ENCODE data around the gene CPN1.

The CPN1 gene

DNA sequence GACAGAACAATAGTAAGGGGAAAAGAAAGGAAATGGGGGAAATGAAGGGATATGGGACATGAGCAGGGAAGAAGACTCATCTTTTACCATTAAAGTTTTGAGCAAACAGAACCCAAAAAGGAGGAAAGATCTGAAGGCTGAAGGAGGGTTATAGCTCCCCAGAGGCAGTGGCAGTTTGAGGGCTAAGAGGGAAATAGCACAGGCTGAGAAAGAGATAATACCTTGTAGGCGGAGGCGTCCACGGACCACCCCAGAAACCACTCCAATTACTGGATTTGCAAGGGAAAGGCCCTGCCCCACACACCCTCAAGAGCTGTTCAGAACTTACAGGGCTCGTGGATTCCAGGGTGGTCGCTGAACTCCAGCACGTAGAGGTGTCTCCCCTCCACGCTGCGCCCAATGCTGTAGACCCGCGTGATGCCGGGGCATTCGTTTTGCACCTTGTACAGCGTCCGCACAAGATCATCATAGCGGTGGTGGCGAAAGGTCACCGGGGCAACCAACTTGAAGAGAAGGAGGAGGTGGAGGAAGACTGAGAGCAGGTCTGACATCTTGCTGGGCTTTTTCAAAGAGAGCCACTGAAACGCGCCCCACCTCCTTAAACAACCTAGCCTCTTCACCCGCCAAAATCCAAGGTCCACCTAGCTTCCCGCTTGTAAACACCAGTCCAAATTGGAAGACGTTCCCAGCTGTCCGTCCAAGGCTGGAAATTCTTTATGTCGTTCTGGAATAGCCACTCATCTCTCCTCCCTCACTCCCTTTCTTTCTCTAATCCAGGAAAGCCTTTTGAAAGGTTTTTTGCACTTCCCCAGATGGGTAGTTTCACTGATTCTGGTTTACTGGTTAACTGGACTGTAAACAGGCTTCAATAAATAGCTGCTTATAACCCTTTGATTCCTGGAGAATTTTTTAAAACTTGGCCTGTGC lies at the start of gene CPN1:
Gene CPN1 (minus strand): TSS at position 795 of the 927 bp plus-strand sequence. CDS start 244 bp downstream, at position 551.
- TF ChIP-seq YY1 (IDR thresholded peaks at IDR 0.05; ENCODE audit: low read depth) (no peak), ZBTB7A (IDR thresholded peaks at IDR 0.05; ENCODE audit: low read depth) (no peak), TCF12 (IDR thresholded peaks at IDR 0.05; ENCODE audit: low read depth) (no peak), EP300 (IDR thresholded peaks at IDR 0.05; ENCODE audit: borderline replicate concordance) (no peak), NFIC (IDR thresholded peaks at IDR 0.05) (no peak), RAD21 (IDR thresholded peaks at IDR 0.05; ENCODE audit: low read depth) (no peak), CEBPB (IDR thresholded peaks at IDR 0.05) (no peak)
- TF ChIP-seq, protein P1, sequence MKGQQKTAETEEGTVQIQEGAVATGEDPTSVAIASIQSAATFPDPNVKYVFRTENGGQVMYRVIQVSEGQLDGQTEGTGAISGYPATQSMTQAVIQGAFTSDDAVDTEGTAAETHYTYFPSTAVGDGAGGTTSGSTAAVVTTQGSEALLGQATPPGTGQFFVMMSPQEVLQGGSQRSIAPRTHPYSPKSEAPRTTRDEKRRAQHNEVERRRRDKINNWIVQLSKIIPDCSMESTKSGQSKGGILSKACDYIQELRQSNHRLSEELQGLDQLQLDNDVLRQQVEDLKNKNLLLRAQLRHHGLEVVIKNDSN (IDR thresholded peaks at IDR 0.05) = no peak

DNA sequence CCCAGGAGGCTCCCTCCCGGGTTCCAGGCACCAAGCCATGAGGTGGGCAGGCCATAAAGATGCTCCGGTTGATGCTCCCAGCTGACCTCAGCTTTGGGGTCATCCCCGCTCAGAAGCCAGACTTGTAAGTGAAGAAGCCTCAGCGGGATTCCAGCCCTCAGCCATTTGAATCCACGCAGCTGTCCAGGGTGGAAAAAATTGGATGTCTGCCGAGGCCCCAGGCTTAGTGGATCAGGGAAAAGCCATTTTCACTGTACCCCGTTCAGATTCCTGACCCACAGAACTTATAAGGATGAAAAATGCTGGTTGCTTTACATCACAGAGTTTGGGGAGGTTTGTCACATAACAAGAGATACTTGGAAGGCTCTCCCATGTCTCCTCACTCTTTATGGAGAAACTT lies 49.2 kb upstream of the CPN1 start:
- no peak for TF ChIP-seq NFIC (IDR thresholded peaks at IDR 0.05)
- TF ChIP-seq YY1 (IDR thresholded peaks at IDR 0.05; ENCODE audit: low read depth) = no peak
- TF ChIP-seq EGR1 (IDR thresholded peaks at IDR 0.05) = no peak
- TF ChIP-seq ZBTB7A (IDR thresholded peaks at IDR 0.05; ENCODE audit: low read depth) = no peak
- TF ChIP-seq TEAD4 (IDR thresholded peaks at IDR 0.05) = no peak

DNA sequence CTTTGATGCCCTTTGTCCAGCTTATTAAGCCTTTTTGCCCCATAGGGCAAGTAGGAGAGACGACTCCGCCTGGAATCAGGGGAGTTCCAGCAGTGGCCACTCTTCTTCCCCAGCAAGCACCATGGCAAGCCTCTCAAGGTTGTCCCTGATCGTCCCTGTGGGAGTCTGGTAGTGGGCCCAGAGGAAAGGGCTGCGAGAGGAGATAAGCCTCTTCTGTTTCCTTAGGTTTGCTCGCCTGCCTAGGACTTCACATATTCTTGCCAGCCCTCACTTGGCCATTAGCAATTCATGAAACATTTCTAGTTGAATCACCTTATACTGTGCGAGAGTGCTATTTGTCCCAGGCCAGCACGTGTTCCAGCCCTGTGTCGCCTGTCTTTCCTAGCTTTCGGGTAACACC lies 47.8 kb upstream of the CPN1 start:
- TF ChIP-seq YY1 (IDR thresholded peaks at IDR 0.05; ENCODE audit: low read depth) = no peak
- TF ChIP-seq NFIC (IDR thresholded peaks at IDR 0.05) = no peak
- no peak for TF ChIP-seq CEBPB (IDR thresholded peaks at IDR 0.05)
- TF ChIP-seq, protein P1 (IDR thresholded peaks at IDR 0.05) = no peak
- TF ChIP-seq, protein P2, sequence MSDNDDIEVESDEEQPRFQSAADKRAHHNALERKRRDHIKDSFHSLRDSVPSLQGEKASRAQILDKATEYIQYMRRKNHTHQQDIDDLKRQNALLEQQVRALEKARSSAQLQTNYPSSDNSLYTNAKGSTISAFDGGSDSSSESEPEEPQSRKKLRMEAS (IDR thresholded peaks at IDR 0.05) = no peak
- no peak for TF ChIP-seq RAD21 (IDR thresholded peaks at IDR 0.05; ENCODE audit: low read depth)
- no peak for TF ChIP-seq TAF1 (IDR thresholded peaks at IDR 0.05; ENCODE audit: low read depth)
- no peak for TF ChIP-seq TEAD4 (IDR thresholded peaks at IDR 0.05)
- no peak for TF ChIP-seq CREB1 (IDR thresholded peaks at IDR 0.05; ENCODE audit: low read depth)
- no peak for TF ChIP-seq EGR1 (IDR thresholded peaks at IDR 0.05)
- TF ChIP-seq EP300 (IDR thresholded peaks at IDR 0.05; ENCODE audit: borderline replicate concordance) = no peak
- TF ChIP-seq TCF12 (IDR thresholded peaks at IDR 0.05; ENCODE audit: low read depth) = no peak
- TF ChIP-seq, protein P3, sequence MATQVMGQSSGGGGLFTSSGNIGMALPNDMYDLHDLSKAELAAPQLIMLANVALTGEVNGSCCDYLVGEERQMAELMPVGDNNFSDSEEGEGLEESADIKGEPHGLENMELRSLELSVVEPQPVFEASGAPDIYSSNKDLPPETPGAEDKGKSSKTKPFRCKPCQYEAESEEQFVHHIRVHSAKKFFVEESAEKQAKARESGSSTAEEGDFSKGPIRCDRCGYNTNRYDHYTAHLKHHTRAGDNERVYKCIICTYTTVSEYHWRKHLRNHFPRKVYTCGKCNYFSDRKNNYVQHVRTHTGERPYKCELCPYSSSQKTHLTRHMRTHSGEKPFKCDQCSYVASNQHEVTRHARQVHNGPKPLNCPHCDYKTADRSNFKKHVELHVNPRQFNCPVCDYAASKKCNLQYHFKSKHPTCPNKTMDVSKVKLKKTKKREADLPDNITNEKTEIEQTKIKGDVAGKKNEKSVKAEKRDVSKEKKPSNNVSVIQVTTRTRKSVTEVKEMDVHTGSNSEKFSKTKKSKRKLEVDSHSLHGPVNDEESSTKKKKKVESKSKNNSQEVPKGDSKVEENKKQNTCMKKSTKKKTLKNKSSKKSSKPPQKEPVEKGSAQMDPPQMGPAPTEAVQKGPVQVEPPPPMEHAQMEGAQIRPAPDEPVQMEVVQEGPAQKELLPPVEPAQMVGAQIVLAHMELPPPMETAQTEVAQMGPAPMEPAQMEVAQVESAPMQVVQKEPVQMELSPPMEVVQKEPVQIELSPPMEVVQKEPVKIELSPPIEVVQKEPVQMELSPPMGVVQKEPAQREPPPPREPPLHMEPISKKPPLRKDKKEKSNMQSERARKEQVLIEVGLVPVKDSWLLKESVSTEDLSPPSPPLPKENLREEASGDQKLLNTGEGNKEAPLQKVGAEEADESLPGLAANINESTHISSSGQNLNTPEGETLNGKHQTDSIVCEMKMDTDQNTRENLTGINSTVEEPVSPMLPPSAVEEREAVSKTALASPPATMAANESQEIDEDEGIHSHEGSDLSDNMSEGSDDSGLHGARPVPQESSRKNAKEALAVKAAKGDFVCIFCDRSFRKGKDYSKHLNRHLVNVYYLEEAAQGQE (IDR thresholded peaks at IDR 0.05; ENCODE audit: low read depth) = no peak
- TF ChIP-seq FOXM1 (IDR thresholded peaks at IDR 0.05; ENCODE audit: borderline replicate concordance, low read depth) = no peak
- TF ChIP-seq ZBTB7A (IDR thresholded peaks at IDR 0.05; ENCODE audit: low read depth) = no peak

DNA sequence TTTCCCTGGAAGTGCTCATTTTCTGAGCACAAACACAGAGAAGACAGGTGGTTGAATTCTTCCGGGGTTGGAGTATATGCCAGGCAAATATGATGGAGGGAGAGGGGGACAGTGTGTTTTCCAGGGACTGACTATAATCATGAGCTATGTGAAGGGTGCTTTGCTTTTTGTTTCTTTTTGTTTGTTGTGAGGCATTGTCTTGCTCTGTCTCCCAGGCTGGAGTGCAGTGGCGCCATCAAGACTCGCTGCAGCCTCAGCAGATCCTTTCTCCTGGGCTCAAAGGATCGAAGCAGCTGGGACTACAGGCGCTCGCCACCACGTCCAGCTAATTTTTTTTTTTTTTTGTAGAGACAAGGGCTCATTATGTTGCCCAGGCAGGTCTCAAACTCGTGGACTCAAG lies 47.3 kb upstream of the CPN1 start:
- TF ChIP-seq ZBTB7A (IDR thresholded peaks at IDR 0.05; ENCODE audit: low read depth) = no peak
- TF ChIP-seq TEAD4 (IDR thresholded peaks at IDR 0.05) = no peak
- TF ChIP-seq EGR1 (IDR thresholded peaks at IDR 0.05) = no peak
- no peak for TF ChIP-seq YY1 (IDR thresholded peaks at IDR 0.05; ENCODE audit: low read depth)
- TF ChIP-seq CEBPB (IDR thresholded peaks at IDR 0.05) = no peak

DNA sequence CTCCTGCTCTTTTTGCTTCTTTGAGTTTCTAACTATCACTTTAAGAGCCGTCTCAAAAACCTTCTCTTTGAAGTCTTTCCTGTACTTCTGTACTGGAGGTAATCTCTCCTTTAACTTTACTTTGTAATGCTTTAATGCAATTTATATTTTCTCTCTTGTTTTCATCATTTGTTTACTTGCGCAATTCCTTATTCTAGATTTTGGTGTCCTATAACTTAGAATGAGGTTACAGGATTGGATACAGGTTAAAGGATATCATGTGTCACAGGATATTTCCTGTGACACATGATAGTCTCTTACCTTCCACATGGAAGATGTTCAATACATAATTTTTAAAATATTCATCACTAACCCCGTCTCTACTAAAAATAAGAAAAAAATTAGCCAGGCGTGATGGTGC lies 42.4 kb upstream of the CPN1 start:
- TF ChIP-seq CREB1 (IDR thresholded peaks at IDR 0.05; ENCODE audit: low read depth) (no peak), CEBPB (IDR thresholded peaks at IDR 0.05) (peak; percentile 33; the same call in 1 of the 2 replicates)

DNA sequence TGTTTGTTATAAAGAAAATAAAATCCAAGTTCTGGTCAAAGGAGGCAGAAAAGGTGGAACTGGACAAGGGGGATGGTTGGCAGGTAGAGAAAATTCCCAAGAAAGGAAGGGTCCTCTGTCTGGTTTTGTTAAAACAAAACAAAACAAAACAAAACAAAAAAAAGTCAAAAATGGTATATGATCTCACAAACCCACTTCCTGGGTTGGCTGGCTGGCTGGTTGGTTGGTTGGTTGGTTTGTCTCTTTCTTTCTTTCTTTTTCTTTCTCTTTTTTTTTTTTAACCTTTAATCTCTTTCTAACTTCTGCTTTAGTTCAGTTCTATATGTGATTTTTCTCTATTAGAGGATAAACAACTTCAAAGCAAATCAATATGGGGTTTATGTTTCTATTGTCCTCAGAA lies 41.1 kb upstream of the CPN1 start:
- TF ChIP-seq YY1 (IDR thresholded peaks at IDR 0.05; ENCODE audit: low read depth) (no peak), NFIC (IDR thresholded peaks at IDR 0.05) (no peak), TEAD4 (IDR thresholded peaks at IDR 0.05) (no peak), RAD21 (IDR thresholded peaks at IDR 0.05; ENCODE audit: low read depth) (no peak), FOXM1 (IDR thresholded peaks at IDR 0.05; ENCODE audit: borderline replicate concordance, low read depth) (no peak), ZBTB7A (IDR thresholded peaks at IDR 0.05; ENCODE audit: low read depth) (no peak)
- TF ChIP-seq, protein P2 (IDR thresholded peaks at IDR 0.05) = no peak
- TF ChIP-seq, protein P1 (IDR thresholded peaks at IDR 0.05) = no peak

DNA sequence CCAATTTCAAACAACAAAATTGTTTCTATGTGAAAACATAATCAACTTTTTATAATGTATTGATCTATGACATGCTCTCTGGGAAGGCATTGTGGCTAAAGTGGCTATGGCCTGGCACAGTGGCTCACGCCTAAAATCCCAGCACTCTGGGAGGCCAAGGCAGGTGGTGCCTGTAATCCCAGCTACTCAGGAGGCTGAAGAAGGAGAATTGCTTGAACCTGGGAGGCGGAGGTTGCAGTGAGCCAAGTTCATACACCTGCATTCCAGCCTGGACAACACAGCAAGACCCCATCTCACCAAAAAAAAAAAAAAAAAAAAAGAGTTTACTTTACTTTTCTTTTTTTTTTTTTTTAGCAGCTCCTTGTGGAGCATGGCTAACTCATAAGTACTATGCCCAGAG lies 38.9 kb upstream of the CPN1 start:
- no peak for TF ChIP-seq ZBTB7A (IDR thresholded peaks at IDR 0.05; ENCODE audit: low read depth)
- no peak for TF ChIP-seq TCF12 (IDR thresholded peaks at IDR 0.05; ENCODE audit: low read depth)
- TF ChIP-seq, protein P3 (IDR thresholded peaks at IDR 0.05; ENCODE audit: low read depth) = no peak
- no peak for TF ChIP-seq TEAD4 (IDR thresholded peaks at IDR 0.05)
- no peak for TF ChIP-seq CEBPB (IDR thresholded peaks at IDR 0.05)
- no peak for TF ChIP-seq EP300 (IDR thresholded peaks at IDR 0.05; ENCODE audit: borderline replicate concordance)
- TF ChIP-seq, protein P1 (IDR thresholded peaks at IDR 0.05) = no peak
- TF ChIP-seq, protein P2 (IDR thresholded peaks at IDR 0.05) = no peak
- no peak for TF ChIP-seq RAD21 (IDR thresholded peaks at IDR 0.05; ENCODE audit: low read depth)

Data from Ishikawa (cell line).